Right lobe of liver (tissue), 6 donors: Measurements from ENCODE around the gene ZDHHC11. TPM values are rescaled to one million over a fixed set of nuclear protein-coding genes. Genes with fewer than 3 reads are reported as not detected.
"Not testable (repeated sequence)": the region's sequence is repeated elsewhere in the genome, so short reads cannot be mapped to it uniquely, and the experiment has no call there.

ENCODE experiments used
- ATAC-seq, 4 donors: fragments of 200-7000 bp; cut with Tn5 transposase; one replicate each; pipeline ENCODE4 v1.9.1; 2020; ENCODE audit warnings: mild to moderate bottlenecking in 4 of 4, moderate library complexity in 4 of 4
- DNase-seq, 3 donors: peaks; one replicate each; pipeline ENCODE4 v3.0.0-alpha.2; 2020
- H3K27ac ChIP-seq, 3 donors: fragments of 200-600 bp; one replicate each; pipeline ENCODE4 v1.8.0; 2022
- H3K27me3 ChIP-seq, 2 donors: fragments of 200-600 bp; one replicate each; pipeline ENCODE4 v1.8.0; 2022
- H3K36me3 ChIP-seq, 4 donors: fragments of 200-600 bp; sonication (generic) in 1 of 4; one replicate each; pipeline versions ENCODE4 v1.5.1 to v1.8.0; 2017 to 2022; ENCODE audit warnings: control low read depth in 1 of 4
- H3K4me1 ChIP-seq, 4 donors: fragments of 200-600 bp; sonication (generic) in 1 of 4; one replicate each; pipeline versions ENCODE4 v1.5.1 to v1.8.0; 2017 to 2022; ENCODE audit warnings: control low read depth in 1 of 4
- H3K4me3 ChIP-seq, 3 donors: fragments of 200-600 bp; one replicate each; pipeline ENCODE4 v1.8.0; 2022
- H3K9me3 ChIP-seq, 4 donors: fragments of 200-600 bp; sonication (generic) in 1 of 4; one replicate each; pipeline versions ENCODE4 v1.5.1 to v1.8.0; 2017 to 2022; ENCODE audit warnings: control low read depth in 1 of 4
- CTCF ChIP-seq, 4 donors: fragments of 200-600 bp in 3 of 4; fragments of 450-650 bp in 1 of 4; IDR thresholded peaks; one replicate each; pipeline versions ENCODE4 v1.5.1 to v1.8.0; 2016 to 2022; ENCODE audit warnings: antibody characterized with exemption in 4 of 4, mild to moderate bottlenecking in 2 of 4
- POLR2A ChIP-seq: fragments of 450-650 bp; IDR thresholded peaks from one replicate; pipeline ENCODE4 v1.6.1; 2017; ENCODE audit warnings: antibody characterized with exemption, mild to moderate bottlenecking
- WGBS: methylation state at CpG from one replicate; pipeline ENCODE4 v1.1.6; 2018; ENCODE audit warnings: low coverage, low lambda C conversion rate; ENCODE audit not compliant: insufficient coverage; ENCODE audit errors: missing lambda C conversion rate; 5-methylcytosine and 5-hydroxymethylcytosine counted together
- intact Hi-C, 2 donors: fragments of 100-400 bp; cut with DNase I; formaldehyde crosslinking; loops; one replicate each; pipeline versions ENCODE4 v1.11.2 to v1.14.1; 2022
- total RNA-seq, 6 experiments: library from RNA; depleted of rRNA in 2 of 6; stranded (reverse); fragments of >200 nt in 2 of 6; fragmentation: NEBNext Ultra II Directional in 3 of 6; extraction: Animal tissue kit (Norgen Biotek cat#: 25700) in 3 of 6; gene quantifications; one replicate each; pipeline versions ENCODE4 v1.1.0 to v1.2.4, GENCODE V29; 2016 to 2023
- donor health status: DM: no; HTN: yes; CAD: no.
- donor health status: DM: no; HTN: no; CAD: no.
- donor health status: DM: no; HTN: no; CAD: no.
- donor health status: DM: no; HTN: yes; CAD: no.
- donor health status: DM: no; HTN: yes; CAD: no.

The ZDHHC11 gene
- total RNA-seq, 6 experiments from 2014 or later: 0.50 to 14.4 (median 5.8) TPM

- H3K27ac ChIP-seq: no peak overlapping the region
- DNase-seq (peak in 1 of 3 donors; percentile 55), ATAC-seq (no peak)
- no peak for TF ChIP-seq CTCF (IDR thresholded peaks at IDR 0.05)
- TF ChIP-seq POLR2A: no peak
- H3K9me3 ChIP-seq: no peaks in the 10 kb centered on the region
- H3K27me3 ChIP-seq: no peaks in the 10 kb centered on the region
- H3K4me1 ChIP-seq: peaks cover 0 to 12% (median 6%) of the 10 kb centered on the region in 4 donors
- no peak overlapping the region for H3K4me3 ChIP-seq
- intact Hi-C loops: loop anchor here in 1 of 2 donors (5.0 kb wide), 1 partner anchor 90 kb away; no protein-coding TSS in a partner anchor
- 89% methylated on average over 3 of the region's 15 CpGs for WGBS
- H3K36me3 ChIP-seq: no peaks in the 10 kb centered on the region
These were observed 93.3 kb downstream of the ZDHHC11 start for GRCh38 chr5:757346-757930.

GRCh38 chr5:756865-757345 is 93.9 kb downstream of the ZDHHC11 start:
- Histone ChIP-seq H3K4me1 (peaks cover 0 to 12% (median 6%) of the 10 kb centered on the region in 4 donors), H3K27me3 (no peaks in the 10 kb centered on the region), H3K9me3 (no peaks in the 10 kb centered on the region), H3K27ac (no peak overlapping the region), H3K36me3 (no peaks in the 10 kb centered on the region), H3K4me3 (no peak overlapping the region)
- ATAC-seq (peak in 2 of 4 donors; percentile 12 to 32), DNase-seq (peak in 2 of 3 donors; percentile 39 to 59)
- intact Hi-C loops: loop anchor here in 1 of 2 donors (5.0 kb wide), 1 partner anchor 90 kb away; no protein-coding TSS in a partner anchor
- 74% methylated on average over 9 of the region's 11 CpGs for WGBS
- no peak for TF ChIP-seq CTCF (IDR thresholded peaks at IDR 0.05)
- TF ChIP-seq POLR2A: no peak

- no peak overlapping the region for H3K27ac ChIP-seq
- intact Hi-C loops: loop anchor here in 1 of 2 donors (5.0 kb wide), 1 partner anchor 91 kb away; no protein-coding TSS in a partner anchor
- H3K4me3 ChIP-seq: no peak overlapping the region
- H3K9me3 ChIP-seq: no peaks in the 10 kb centered on the region
- peaks cover 0 to 12% (median 6%) of the 10 kb centered on the region in 4 donors for H3K4me1 ChIP-seq
- no peaks in the 10 kb centered on the region for H3K27me3 ChIP-seq
- peak in 2 of 3 donors; percentile 49 to 61 for DNase-seq
- no peak for TF ChIP-seq CTCF (IDR thresholded peaks at IDR 0.05)
- TF ChIP-seq POLR2A: no peak
- no CpG with 5 or more reads among the region's 10 CpGs for WGBS
- ATAC-seq: peak in 2 of 4 donors; percentile 10 to 49
- H3K36me3 ChIP-seq: no peaks in the 10 kb centered on the region
These were observed 94.6 kb downstream of the ZDHHC11 start for GRCh38 chr5:756171-756570.

GRCh38 chr5:754143-754632 is 96.6 kb downstream of the ZDHHC11 start:
- H3K4me1 ChIP-seq, H3K27me3 ChIP-seq, H3K9me3 ChIP-seq, H3K4me3 ChIP-seq, H3K27ac ChIP-seq, intact Hi-C loops, ATAC-seq, H3K36me3 ChIP-seq: not testable (repeated sequence)
- WGBS: 32% methylated on average over 6 of the region's 16 CpGs
- DNase-seq: peak in 1 of 3 donors; percentile 45

- H3K4me3 ChIP-seq, H3K27ac ChIP-seq, H3K4me1 ChIP-seq, intact Hi-C loops, H3K36me3 ChIP-seq, H3K9me3 ChIP-seq, ATAC-seq, H3K27me3 ChIP-seq: not testable (repeated sequence)
- WGBS: 93% methylated on average over 3 of the region's 19 CpGs
- peak in 1 of 3 donors; percentile 15 for DNase-seq
These were observed 97.1 kb downstream of the ZDHHC11 start for GRCh38 chr5:753567-754142.

GRCh38 chr5:752532-753115 is 98.2 kb downstream of the ZDHHC11 start:
- H3K4me3 ChIP-seq, ATAC-seq, H3K9me3 ChIP-seq, H3K27me3 ChIP-seq, H3K36me3 ChIP-seq, H3K27ac ChIP-seq, intact Hi-C loops, H3K4me1 ChIP-seq: not testable (repeated sequence)
- peak in 1 of 3 donors; percentile 26 for DNase-seq
- 0% methylated on average over 1 of the region's 20 CpGs for WGBS

- H3K4me1 ChIP-seq, H3K36me3 ChIP-seq, intact Hi-C loops, ATAC-seq, H3K27me3 ChIP-seq, H3K9me3 ChIP-seq, H3K27ac ChIP-seq, H3K4me3 ChIP-seq: not testable (repeated sequence)
- WGBS: no CpG with 5 or more reads among the region's 8 CpGs
- peak in 1 of 3 donors; percentile 14 for DNase-seq
These were observed 98.8 kb downstream of the ZDHHC11 start for GRCh38 chr5:751992-752391.
